Skeletal muscle tissue (tissue), 4 donors: ENCODE measurements around the gene UBQLN4. TPM values are rescaled to one million over a fixed set of nuclear protein-coding genes. Genes with fewer than 3 reads are reported as not detected.

Experiments used
- H3K27ac ChIP-seq: one replicate; pipeline ENCODE4 v1.7.0; 2013; ENCODE audit warnings: mild to moderate bottlenecking, low read depth, low read length, inconsistent platforms
- H3K27me3 ChIP-seq, 3 donors: one replicate each; pipeline ENCODE4 v1.7.0; 2013; ENCODE audit warnings: low read length in 3 of 3; ENCODE audit not compliant: control insufficient read depth in 3 of 3, insufficient read depth in 3 of 3
- H3K36me3 ChIP-seq, 3 donors: one replicate each; pipeline ENCODE4 v1.7.0; 2013; ENCODE audit warnings: low read length in 3 of 3; ENCODE audit not compliant: control insufficient read depth in 3 of 3, insufficient read depth in 3 of 3
- H3K4me1 ChIP-seq, 3 donors: one replicate each; pipeline ENCODE4 v1.7.0; 2013; ENCODE audit warnings: low read length in 3 of 3, mild to moderate bottlenecking in 3 of 3; ENCODE audit not compliant: control insufficient read depth in 3 of 3, insufficient read depth in 3 of 3
- H3K4me3 ChIP-seq, 3 donors: one replicate each; pipeline ENCODE4 v1.7.0; 2013; ENCODE audit warnings: low read length in 3 of 3
- H3K9ac ChIP-seq, 3 donors: one replicate each; pipeline ENCODE4 v1.7.0; 2013; ENCODE audit warnings: low read length in 3 of 3, mild to moderate bottlenecking in 3 of 3, moderate library complexity in 2 of 3, low read depth in 1 of 3
- H3K9me3 ChIP-seq, 3 donors: one replicate each; pipeline ENCODE4 v1.7.0; 2013; ENCODE audit warnings: low read length in 3 of 3; ENCODE audit not compliant: control insufficient read depth in 3 of 3
- total RNA-seq: library from RNA; depleted of rRNA; stranded (reverse); fragments of >200 nt; gene quantifications from one replicate; pipeline ENCODE4 v1.2.3, GENCODE V29; 2014
- donor health status: Osteomylitis.

Gene UBQLN4
- total RNA-seq, 1 donor from 2014 or later, result 15.7 TPM

GRCh38 chr1:156002188-156002911 is 51.2 kb downstream of the UBQLN4 start:
- no peak overlapping the region for H3K4me3 ChIP-seq

GRCh38 chr1:156001662-156002171 is 51.9 kb downstream of the UBQLN4 start:
- H3K27me3 ChIP-seq, result no peaks in the 10 kb centered on the region
- no peak overlapping the region for H3K9ac ChIP-seq
- no peaks in the 10 kb centered on the region for H3K9me3 ChIP-seq
- H3K4me3 ChIP-seq, result no peak overlapping the region
- H3K36me3 ChIP-seq, result peaks cover 0 to under 1% (median 0%) of the 10 kb centered on the region in 3 donors
- H3K4me1 ChIP-seq, result peaks cover 0 to 3% (median 3%) of the 10 kb centered on the region in 3 donors
- no peak overlapping the region for H3K27ac ChIP-seq

More at GRCh38 chr1:156002188-156002911, 51.2 kb downstream of the UBQLN4 start:
- H3K4me1 ChIP-seq, result peaks cover 0 to 3% (median 3%) of the 10 kb centered on the region in 3 donors
- no peaks in the 10 kb centered on the region for H3K9me3 ChIP-seq
- no peaks in the 10 kb centered on the region for H3K27me3 ChIP-seq
- no peak overlapping the region for H3K27ac ChIP-seq
- no peak overlapping the region for H3K9ac ChIP-seq
- peaks cover 0 to 4% (median 0%) of the 10 kb centered on the region in 3 donors for H3K36me3 ChIP-seq

- Histone ChIP-seq H3K4me1 (peaks cover 0 to 3% (median 3%) of the 10 kb centered on the region in 3 donors), H3K27ac (no peak overlapping the region), H3K4me3 (no peak overlapping the region), H3K9me3 (no peaks in the 10 kb centered on the region), H3K9ac (no peak overlapping the region), H3K27me3 (no peaks in the 10 kb centered on the region), H3K36me3 (no peaks in the 10 kb centered on the region)
These were observed 52.5 kb downstream of the UBQLN4 start for GRCh38 chr1:156001021-156001661.

- H3K36me3 ChIP-seq, result no peaks in the 10 kb centered on the region
- H3K9ac ChIP-seq, result no peak overlapping the region
- H3K4me1 ChIP-seq, result peaks cover 0 to 3% (median 0%) of the 10 kb centered on the region in 3 donors
- H3K4me3 ChIP-seq, result no peak overlapping the region
- H3K27me3 ChIP-seq, result no peaks in the 10 kb centered on the region
- H3K9me3 ChIP-seq, result no peaks in the 10 kb centered on the region
- no peak overlapping the region for H3K27ac ChIP-seq
These were observed 53.6 kb downstream of the UBQLN4 start for GRCh38 chr1:155999964-156000363.

- no peaks in the 10 kb centered on the region for H3K9me3 ChIP-seq
- H3K9ac ChIP-seq, result no peak overlapping the region
- no peak overlapping the region for H3K4me3 ChIP-seq
- no peaks in the 10 kb centered on the region for H3K27me3 ChIP-seq
- H3K4me1 ChIP-seq, result no peaks in the 10 kb centered on the region
- no peak overlapping the region for H3K27ac ChIP-seq
- H3K36me3 ChIP-seq, result no peaks in the 10 kb centered on the region
These were observed 57.4 kb downstream of the UBQLN4 start for GRCh38 chr1:155996166-155996565.

- H3K9me3 ChIP-seq, result no peaks in the 10 kb centered on the region
- H3K9ac ChIP-seq, result no peak overlapping the region
- H3K4me3 ChIP-seq, result no peak overlapping the region
- no peak overlapping the region for H3K27ac ChIP-seq
- no peaks in the 10 kb centered on the region for H3K27me3 ChIP-seq
- peaks cover 9% of the 10 kb centered on the region in 3 donors for H3K4me1 ChIP-seq
- H3K36me3 ChIP-seq, result no peaks in the 10 kb centered on the region
These were observed 60.0 kb downstream of the UBQLN4 start for GRCh38 chr1:155993595-155993994.

GRCh38 chr1:155990005-155990739 is 63.4 kb downstream of the UBQLN4 start:
- no peaks in the 10 kb centered on the region for H3K36me3 ChIP-seq
- H3K9ac ChIP-seq, result peak overlapping the region in 1 of 3 donors; percentile 68
- no peaks in the 10 kb centered on the region for H3K9me3 ChIP-seq
- H3K4me1 ChIP-seq, result peaks cover 9% of the 10 kb centered on the region in 3 donors
- no peaks in the 10 kb centered on the region for H3K27me3 ChIP-seq
- no peak overlapping the region for H3K4me3 ChIP-seq
- no peak overlapping the region for H3K27ac ChIP-seq

GRCh38 chr1:155989242-155990004 is 64.2 kb downstream of the UBQLN4 start:
- peak overlapping the region; percentile 52 to 70 (median 68) for H3K9ac ChIP-seq
- H3K36me3 ChIP-seq, result no peaks in the 10 kb centered on the region
- H3K27ac ChIP-seq, result no peak overlapping the region
- H3K4me3 ChIP-seq, result peak overlapping the region; percentile 68 to 79 (median 71)
- peaks cover 9 to 11% (median 9%) of the 10 kb centered on the region in 3 donors for H3K4me1 ChIP-seq
- no peaks in the 10 kb centered on the region for H3K9me3 ChIP-seq
- no peaks in the 10 kb centered on the region for H3K27me3 ChIP-seq
